CD4-positive, alpha-beta memory T cell (primary cell): ENCODE data around the gene PDZRN3. TPM values are rescaled to one million over a fixed set of nuclear protein-coding genes. Genes with fewer than 3 reads are reported as not detected.

Experiments
- CTCF ChIA-PET: fragments of 350-600 bp; sonication (Branson Sonifier 250); formaldehyde crosslinking; loops from one replicate; lab custom pipeline; 2021; ENCODE audit warnings: inconsistent platforms; ENCODE audit not compliant: partially characterized antibody; lab: Charles Lee
- POLR2A ChIA-PET: fragments of 350-600 bp; sonication (Branson Sonifier 250); formaldehyde crosslinking; loops from one replicate; lab custom pipeline; 2021; ENCODE audit not compliant: partially characterized antibody; lab: Charles Lee
- DNase-seq, 5 donors: peaks; one replicate each; pipeline versions ENCODE4 v3.0.0 to v3.0.0-alpha.2; 2020 to 2022; ENCODE audit warnings: mixed read lengths in 1 of 5
- H3K27ac ChIP-seq: one replicate; pipeline ENCODE4 v1.7.0; 2013; ENCODE audit warnings: low read depth, low read length
- H3K27me3 ChIP-seq: 2 replicates; pipeline ENCODE4 v1.7.0; 2013; ENCODE audit warnings: mild to moderate bottlenecking, low read length, moderate library complexity; ENCODE audit not compliant: insufficient read depth
- H3K36me3 ChIP-seq: 2 replicates; pipeline ENCODE4 v1.7.0; 2013; ENCODE audit warnings: mild to moderate bottlenecking, low read length, moderate library complexity; ENCODE audit not compliant: insufficient read depth
- H3K4me1 ChIP-seq: 2 replicates; pipeline ENCODE4 v1.7.0; 2013; ENCODE audit warnings: mild to moderate bottlenecking, low read length, moderate library complexity; ENCODE audit not compliant: insufficient read depth
- H3K4me3 ChIP-seq, 2 donors: one replicate each; pipeline ENCODE4 v1.7.0; 2013; ENCODE audit warnings: low read length in 2 of 2, mild to moderate bottlenecking in 1 of 2
- H3K9me3 ChIP-seq, 2 donors: one replicate each; pipeline ENCODE4 v1.7.0; 2013; ENCODE audit warnings: low read length in 2 of 2, control low read depth in 1 of 2; ENCODE audit not compliant: control insufficient read depth in 1 of 2
- H3K27ac Mint-ChIP-seq, 7 donors: one replicate each; pipeline ENCODE4 v1.8.0; 2020 to 2021; ENCODE audit warnings: mixed read lengths in 7 of 7, mild to moderate bottlenecking in 6 of 7, inconsistent platforms in 3 of 7, moderate library complexity in 3 of 7
- H3K27me3 Mint-ChIP-seq, 2 donors: one replicate each; pipeline ENCODE4 v1.8.0; 2020 to 2021; ENCODE audit warnings: mixed read lengths in 2 of 2
- H3K36me3 Mint-ChIP-seq, 2 donors: one replicate each; pipeline ENCODE4 v1.8.0; 2020 to 2021; ENCODE audit warnings: mixed read lengths in 2 of 2, inconsistent platforms in 1 of 2, mild to moderate bottlenecking in 1 of 2
- H3K4me1 Mint-ChIP-seq, 4 donors: one replicate each; pipeline ENCODE4 v1.8.0; 2020 to 2021; ENCODE audit warnings: mixed read lengths in 4 of 4, mild to moderate bottlenecking in 1 of 4
- H3K4me3 Mint-ChIP-seq, 8 donors: one replicate each; pipeline ENCODE4 v1.8.0; 2020 to 2021; ENCODE audit warnings: mixed read lengths in 8 of 8, mild to moderate bottlenecking in 7 of 8, moderate library complexity in 6 of 8, inconsistent platforms in 3 of 8
- H3K9me3 Mint-ChIP-seq, 8 donors: one replicate each; pipeline ENCODE4 v1.8.0; 2020 to 2021; ENCODE audit warnings: mixed read lengths in 8 of 8, mild to moderate bottlenecking in 5 of 8, inconsistent platforms in 3 of 8, moderate library complexity in 1 of 8
- intact Hi-C: fragments of 100-400 bp; cut with micrococcal nuclease; formaldehyde crosslinking; loops from one replicate; pipeline ENCODE4 v1.15.1; 2023
- polyA plus RNA-seq, 2 donors: library from polyadenylated mRNA; unstranded; fragments of 300-500 nt; fragmentation: Illumina TruSeq; gene quantifications; one replicate each; pipeline ENCODE4 v1.2.3, GENCODE V29; 2021
- total RNA-seq, 2 experiments: library from RNA; stranded (reverse); gene quantifications; one replicate each; pipeline ENCODE4 v1.2.3, GENCODE V29; 2021

The PDZRN3 gene
- total and polyA plus RNA-seq, 4 experiments from 2014 or later: not detected

- H3K27ac Mint-ChIP-seq: no peak overlapping the region
- DNase-seq: no peak
- Histone ChIP-seq H3K27ac (no peak overlapping the region), H3K4me3 (no peak overlapping the region), H3K4me1 (no peaks in the 10 kb centered on the region), H3K27me3 (no peaks in the 10 kb centered on the region), H3K36me3 (no peaks in the 10 kb centered on the region), H3K9me3 (no peaks in the 10 kb centered on the region)
- H3K36me3 Mint-ChIP-seq: no peaks in the 10 kb centered on the region
- intact Hi-C loops: no loop called here
- ChIA-PET POLR2A (no interaction called here), CTCF (no interaction called here)
- peaks cover 0 to 5% (median 2%) of the 10 kb centered on the region in 8 donors for H3K9me3 Mint-ChIP-seq
- no peak overlapping the region for H3K4me3 Mint-ChIP-seq
- no peaks in the 10 kb centered on the region for H3K4me1 Mint-ChIP-seq
- H3K27me3 Mint-ChIP-seq: peaks cover 0 to 2% of the 10 kb centered on the region in 2 donors
These were observed 28.6 kb upstream of the PDZRN3 start for GRCh38 chr3:73653351-73653750.

- no peaks in the 10 kb centered on the region for H3K36me3 Mint-ChIP-seq
- H3K27ac Mint-ChIP-seq: no peak overlapping the region
- no peaks in the 10 kb centered on the region for H3K27me3 Mint-ChIP-seq
- Histone ChIP-seq H3K36me3 (no peaks in the 10 kb centered on the region), H3K4me3 (no peak overlapping the region), H3K4me1 (no peaks in the 10 kb centered on the region), H3K27ac (no peak overlapping the region), H3K9me3 (no peaks in the 10 kb centered on the region), H3K27me3 (no peaks in the 10 kb centered on the region)
- DNase-seq: no peak
- H3K4me1 Mint-ChIP-seq: no peaks in the 10 kb centered on the region
- peaks cover 0 to 4% (median 0%) of the 10 kb centered on the region in 8 donors for H3K9me3 Mint-ChIP-seq
- intact Hi-C loops: no loop called here
- POLR2A ChIA-PET: no interaction called here
- CTCF ChIA-PET: no interaction called here
- H3K4me3 Mint-ChIP-seq: no peak overlapping the region
These were observed 28.2 kb upstream of the PDZRN3 start for GRCh38 chr3:73652896-73653295.

- Histone ChIP-seq H3K9me3 (no peaks in the 10 kb centered on the region), H3K4me1 (no peaks in the 10 kb centered on the region), H3K36me3 (no peaks in the 10 kb centered on the region), H3K4me3 (no peak overlapping the region), H3K27ac (no peak overlapping the region), H3K27me3 (no peaks in the 10 kb centered on the region)
- intact Hi-C loops: no loop called here
- ChIA-PET POLR2A (no interaction called here), CTCF (no interaction called here)
- Mint-ChIP-seq H3K4me1 (no peaks in the 10 kb centered on the region), H3K4me3 (no peak overlapping the region), H3K27ac (no peak overlapping the region), H3K27me3 (no peaks in the 10 kb centered on the region), H3K9me3 (peaks cover 0 to 6% (median 0%) of the 10 kb centered on the region in 8 donors), H3K36me3 (no peaks in the 10 kb centered on the region)
- DNase-seq: no peak
These were observed 12.3 kb upstream of the PDZRN3 start for GRCh38 chr3:73637042-73637441.

- H3K27ac Mint-ChIP-seq: no peak overlapping the region
- H3K27me3 Mint-ChIP-seq: no peaks in the 10 kb centered on the region
These were observed 10.5 kb upstream of the PDZRN3 start for GRCh38 chr3:73635254-73635653.

GRCh38 chr3:73633916-73634344 is 9.2 kb upstream of the PDZRN3 start:
- Mint-ChIP-seq H3K4me3 (no peak overlapping the region), H3K36me3 (no peaks in the 10 kb centered on the region), H3K9me3 (peaks cover 0 to 5% (median 0%) of the 10 kb centered on the region in 8 donors), H3K4me1 (no peaks in the 10 kb centered on the region), H3K27ac (no peak overlapping the region), H3K27me3 (no peaks in the 10 kb centered on the region)
- ChIA-PET POLR2A (no interaction called here), CTCF (no interaction called here)
- Histone ChIP-seq H3K4me1 (no peaks in the 10 kb centered on the region), H3K27ac (no peak overlapping the region), H3K36me3 (no peaks in the 10 kb centered on the region), H3K4me3 (no peak overlapping the region), H3K9me3 (no peaks in the 10 kb centered on the region), H3K27me3 (no peaks in the 10 kb centered on the region)
- intact Hi-C loops: no loop called here
- no peak for DNase-seq

More at GRCh38 chr3:73635254-73635653, 10.5 kb upstream of the PDZRN3 start:
- POLR2A ChIA-PET: no interaction called here
- no peaks in the 10 kb centered on the region for H3K36me3 ChIP-seq
- no peak overlapping the region for H3K27ac ChIP-seq
- no peaks in the 10 kb centered on the region for H3K9me3 ChIP-seq
- DNase-seq: no peak
- CTCF ChIA-PET: no interaction called here
- H3K9me3 Mint-ChIP-seq: peaks cover 0 to 6% (median 0%) of the 10 kb centered on the region in 8 donors
- no peak overlapping the region for H3K4me3 Mint-ChIP-seq
- no peaks in the 10 kb centered on the region for H3K4me1 ChIP-seq
- no peaks in the 10 kb centered on the region for H3K36me3 Mint-ChIP-seq
- no peaks in the 10 kb centered on the region for H3K27me3 ChIP-seq
- H3K4me3 ChIP-seq: no peak overlapping the region
- intact Hi-C loops: no loop called here
- H3K4me1 Mint-ChIP-seq: no peaks in the 10 kb centered on the region

GRCh38 chr3:73633453-73633852 is 8.7 kb upstream of the PDZRN3 start:
- H3K36me3 ChIP-seq: no peaks in the 10 kb centered on the region
- H3K4me1 Mint-ChIP-seq: no peaks in the 10 kb centered on the region
- H3K27ac Mint-ChIP-seq: no peak overlapping the region
- ChIA-PET POLR2A (no interaction called here), CTCF (no interaction called here)
- no peaks in the 10 kb centered on the region for H3K9me3 ChIP-seq
- DNase-seq: no peak
- no peaks in the 10 kb centered on the region for H3K36me3 Mint-ChIP-seq
- H3K4me1 ChIP-seq: no peaks in the 10 kb centered on the region
- no peak overlapping the region for H3K27ac ChIP-seq
- intact Hi-C loops: no loop called here
- H3K4me3 ChIP-seq: no peak overlapping the region
- peaks cover 0 to 5% (median 0%) of the 10 kb centered on the region in 8 donors for H3K9me3 Mint-ChIP-seq
- H3K27me3 Mint-ChIP-seq: no peaks in the 10 kb centered on the region
- H3K4me3 Mint-ChIP-seq: no peak overlapping the region
- H3K27me3 ChIP-seq: no peaks in the 10 kb centered on the region

- H3K27ac ChIP-seq: no peak overlapping the region
- intact Hi-C loops: no loop called here
- ChIA-PET CTCF (no interaction called here), POLR2A (no interaction called here)
- Mint-ChIP-seq H3K36me3 (no peaks in the 10 kb centered on the region), H3K4me1 (no peaks in the 10 kb centered on the region), H3K9me3 (peaks cover 0 to 4% (median 0%) of the 10 kb centered on the region in 8 donors), H3K27ac (no peak overlapping the region), H3K4me3 (no peak overlapping the region), H3K27me3 (peaks cover 2 to 3% of the 10 kb centered on the region in 2 donors)
- H3K4me1 ChIP-seq: no peaks in the 10 kb centered on the region
- no peak overlapping the region for H3K4me3 ChIP-seq
- no peaks in the 10 kb centered on the region for H3K36me3 ChIP-seq
- no peaks in the 10 kb centered on the region for H3K9me3 ChIP-seq
- no peak for DNase-seq
- H3K27me3 ChIP-seq: no peaks in the 10 kb centered on the region
These were observed 1.4 kb upstream of the PDZRN3 start for GRCh38 chr3:73626106-73626505.
